Common myeloid progenitor, CD34-positive (primary cell): ENCODE results near the gene PDE4D.
"Not testable (repeated sequence)": the region's sequence is repeated elsewhere in the genome, so short reads cannot be mapped to it uniquely, and the experiment has no call there.

Source experiments
- CTCF ChIA-PET: fragments of 350-600 bp; sonication (Branson Sonifier 250); formaldehyde crosslinking; loops from one replicate; lab custom pipeline; 2021; ENCODE audit warnings: antibody characterized with exemption; lab: Charles Lee
- POLR2A ChIA-PET: fragments of 350-600 bp; sonication (Branson Sonifier 250); formaldehyde crosslinking; loops from one replicate; lab custom pipeline; 2021; ENCODE audit warnings: antibody characterized with exemption; lab: Charles Lee
- DNase-seq, 3 donors: peaks; one replicate each; pipeline versions ENCODE4 v3.0.0 to v3.0.0-alpha.2; 2013
- H3K27ac ChIP-seq, 2 experiments: 1 replicate in 1 of 2; 2 replicates in 1 of 2; pipeline ENCODE4 v1.7.0; 2013; ENCODE audit warnings: inconsistent platforms in 2 of 2, low read length in 2 of 2, mild to moderate bottlenecking in 2 of 2, low read depth in 1 of 2, moderate library complexity in 1 of 2; ENCODE audit not compliant: severe bottlenecking in 2 of 2, insufficient read depth in 1 of 2, poor library complexity in 1 of 2
- H3K27me3 ChIP-seq, 5 experiments: replicated peaks in 2 of 5; 1 replicate in 3 of 5; 2 replicates in 2 of 5; pipeline versions ENCODE4 v1.6.1 to v1.7.0; 2013; ENCODE audit warnings: low read length in 4 of 5, mild to moderate bottlenecking in 2 of 5, moderate library complexity in 2 of 5, inconsistent platforms in 1 of 5; ENCODE audit not compliant: insufficient read depth in 5 of 5, control insufficient read depth in 4 of 5
- H3K36me3 ChIP-seq, 4 experiments: 1 replicate in 2 of 4; 2 replicates in 2 of 4; pipeline versions ENCODE4 v1.6.1 to v1.7.0; 2013; ENCODE audit warnings: low read length in 3 of 4, control low read depth in 1 of 4, mild to moderate bottlenecking in 1 of 4; ENCODE audit not compliant: control insufficient read depth in 4 of 4, insufficient read depth in 4 of 4
- H3K4me1 ChIP-seq, 4 experiments: 1 replicate in 3 of 4; 2 replicates in 1 of 4; pipeline versions ENCODE4 v1.6.1 to v1.7.1; 2013; ENCODE audit warnings: low read length in 3 of 4, mild to moderate bottlenecking in 3 of 4, control low read depth in 1 of 4, inconsistent platforms in 1 of 4, moderate library complexity in 1 of 4; ENCODE audit not compliant: control insufficient read depth in 4 of 4, insufficient read depth in 4 of 4; ENCODE audit errors: control extremely low read depth in 1 of 4
- H3K4me3 ChIP-seq, 7 experiments: 1 replicate in 4 of 7; 2 replicates in 3 of 7; pipeline versions ENCODE4 v1.5.1 to v1.7.0; 2013; ENCODE audit warnings: mild to moderate bottlenecking in 7 of 7, low read length in 6 of 7, moderate library complexity in 6 of 7, inconsistent platforms in 2 of 7, low read depth in 2 of 7, control low read depth in 1 of 7; ENCODE audit not compliant: insufficient read depth in 4 of 7, control insufficient read depth in 1 of 7; ENCODE audit errors: extremely low read depth in 1 of 7
- H3K9me3 ChIP-seq, 5 experiments: 1 replicate in 4 of 5; 2 replicates in 1 of 5; pipeline versions ENCODE4 v1.6.1 to v1.7.1; 2013; ENCODE audit warnings: low read length in 4 of 5, mild to moderate bottlenecking in 2 of 5, inconsistent platforms in 1 of 5, low read depth in 1 of 5, moderate library complexity in 1 of 5; ENCODE audit not compliant: control insufficient read depth in 4 of 5, insufficient read depth in 2 of 5; ENCODE audit errors: control extremely low read depth in 1 of 5
- WGBS: methylation state at CpG from one replicate; pipeline ENCODE4 v1.1.5; 2013; ENCODE audit not compliant: insufficient coverage; 5-methylcytosine and 5-hydroxymethylcytosine counted together

Gene PDE4D

GRCh38 chr5:59579824-59580167 is 313.7 kb downstream of the PDE4D start:
- POLR2A ChIA-PET = no interaction called here
- Histone ChIP-seq H3K36me3 (no peaks in the 10 kb centered on the region), H3K27me3 (no peaks in the 10 kb centered on the region), H3K27ac (no peak overlapping the region), H3K9me3 (no peaks in the 10 kb centered on the region), H3K4me3 (no peak overlapping the region), H3K4me1 (peaks cover 0 to 35% (median under 1%) of the 10 kb centered on the region in 4 experiments)
- DNase-seq = no peak
- CTCF ChIA-PET = no interaction called here
- WGBS = 100% methylated on average over 1 of the region's 1 CpG

GRCh38 chr5:59579101-59579823 is 314.3 kb downstream of the PDE4D start:
- WGBS = 100% methylated on average over 2 of the region's 2 CpGs
- CTCF ChIA-PET = no interaction called here

GRCh38 chr5:59577485-59577884 is 316.0 kb downstream of the PDE4D start:
- Histone ChIP-seq H3K4me3 (no peak overlapping the region), H3K9me3 (no peaks in the 10 kb centered on the region), H3K4me1 (peaks cover 0 to 11% (median 0%) of the 10 kb centered on the region in 4 experiments), H3K27me3 (no peaks in the 10 kb centered on the region), H3K27ac (no peak overlapping the region), H3K36me3 (peaks cover 0 to 6% (median 0%) of the 10 kb centered on the region in 4 experiments)
- WGBS = no CpG with 5 or more reads among the region's 1 CpG
- no peak for DNase-seq
- ChIA-PET CTCF (interaction anchor here (1.3 kb wide), 1 partner anchor 8 kb away, joined by 3 read pairs; no protein-coding TSS in a partner anchor), POLR2A (no interaction called here)

More at GRCh38 chr5:59579101-59579823, 314.3 kb downstream of the PDE4D start:
- no peak overlapping the region for H3K27ac ChIP-seq
- H3K36me3 ChIP-seq = no peaks in the 10 kb centered on the region
- POLR2A ChIA-PET = no interaction called here
- no peaks in the 10 kb centered on the region for H3K9me3 ChIP-seq
- peaks cover 0 to 29% (median under 1%) of the 10 kb centered on the region in 4 experiments for H3K4me1 ChIP-seq
- no peak for DNase-seq
- H3K27me3 ChIP-seq = no peaks in the 10 kb centered on the region
- H3K4me3 ChIP-seq = no peak overlapping the region

- Histone ChIP-seq H3K27ac (no peak overlapping the region), H3K4me1 (peaks cover 0 to 11% (median 0%) of the 10 kb centered on the region in 4 experiments), H3K4me3 (no peak overlapping the region), H3K9me3 (no peaks in the 10 kb centered on the region), H3K27me3 (no peaks in the 10 kb centered on the region), H3K36me3 (peaks cover 0 to 9% (median 0%) of the 10 kb centered on the region in 4 experiments)
- ChIA-PET POLR2A (no interaction called here), CTCF (interaction anchor here (1.1 kb wide), 1 partner anchor 9 kb away, joined by 3 read pairs; no protein-coding TSS in a partner anchor)
- DNase-seq = no peak
- no CpG with 5 or more reads among the region's 3 CpGs for WGBS
Observed at GRCh38 chr5:59575648-59576445, 317.7 kb downstream of the PDE4D start.

GRCh38 chr5:59573509-59573908 is 320.0 kb downstream of the PDE4D start:
- POLR2A ChIA-PET, H3K9me3 ChIP-seq, H3K27me3 ChIP-seq, H3K4me3 ChIP-seq, CTCF ChIA-PET, H3K36me3 ChIP-seq, H3K27ac ChIP-seq, DNase-seq: not testable (repeated sequence)
- H3K4me1 ChIP-seq = peaks cover 0 to 14% (median 0%) of the 10 kb centered on the region in 4 experiments
- WGBS = 100% methylated on average over 1 of the region's 5 CpGs

GRCh38 chr5:59571067-59571466 is 322.5 kb downstream of the PDE4D start:
- 93% methylated on average over 2 of the region's 3 CpGs for WGBS
- peaks cover 0 to 9% (median 0%) of the 10 kb centered on the region in 4 experiments for H3K36me3 ChIP-seq
- H3K4me1 ChIP-seq = peaks cover 0 to 19% (median 0%) of the 10 kb centered on the region in 4 experiments
- peaks cover 0 to 2% (median 0%) of the 10 kb centered on the region in 5 experiments for H3K9me3 ChIP-seq
- no peak overlapping the region for H3K4me3 ChIP-seq
- no peaks in the 10 kb centered on the region for H3K27me3 ChIP-seq
- ChIA-PET CTCF (no interaction called here), POLR2A (no interaction called here)
- no peak for DNase-seq
- no peak overlapping the region for H3K27ac ChIP-seq
